Germinal center (tissue), 1 donor: ENCODE data around the gene CLASP1.
"Not testable (repeated sequence)": the region's sequence is repeated elsewhere in the genome, so short reads cannot be mapped to it uniquely, and the experiment has no call there.

Experiments
- DNase-seq: peaks from one replicate; pipeline ENCODE4 v3.0.0; 2012; ENCODE audit warnings: mixed read lengths, low spot score

Gene CLASP1

DNA sequence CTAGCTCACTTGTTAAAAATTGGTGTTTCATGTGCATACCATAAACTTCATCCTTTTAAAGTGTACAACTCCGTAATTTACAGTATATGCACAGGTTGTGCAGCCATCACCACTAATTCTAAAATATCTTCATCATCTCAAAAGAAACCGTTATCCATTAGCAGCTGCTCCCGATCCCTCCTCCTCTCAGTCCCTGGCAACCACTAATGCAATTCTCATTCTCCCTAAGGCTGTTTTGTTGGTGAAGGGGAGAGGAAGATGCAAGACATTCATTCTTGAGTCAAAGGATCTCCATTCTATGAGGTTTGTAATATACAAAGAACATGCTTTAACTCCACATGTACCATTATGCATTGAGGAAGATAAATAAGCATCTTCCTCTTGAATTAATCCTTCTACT, 70.0 kb downstream of the CLASP1 start:
- no peak for DNase-seq

DNA sequence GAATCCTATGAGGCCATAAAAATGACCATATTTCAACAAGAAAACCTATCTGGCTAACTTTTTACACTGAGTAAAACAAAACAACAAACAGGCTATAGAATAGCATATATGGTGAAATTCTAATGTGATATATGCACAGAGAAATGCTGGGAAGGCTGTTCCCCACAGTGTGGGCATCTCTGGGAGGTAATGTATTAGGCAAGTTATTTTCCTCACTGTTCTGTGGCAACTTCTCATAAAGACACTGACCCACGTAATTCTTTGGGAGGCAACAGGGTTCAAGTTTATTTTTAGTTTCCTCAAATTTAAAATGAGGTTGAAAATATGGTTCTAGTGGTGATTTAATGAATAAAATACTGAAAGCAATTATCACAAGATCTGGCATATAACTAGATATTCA, 71.9 kb downstream of the CLASP1 start:
- DNase-seq, result no peak

DNA sequence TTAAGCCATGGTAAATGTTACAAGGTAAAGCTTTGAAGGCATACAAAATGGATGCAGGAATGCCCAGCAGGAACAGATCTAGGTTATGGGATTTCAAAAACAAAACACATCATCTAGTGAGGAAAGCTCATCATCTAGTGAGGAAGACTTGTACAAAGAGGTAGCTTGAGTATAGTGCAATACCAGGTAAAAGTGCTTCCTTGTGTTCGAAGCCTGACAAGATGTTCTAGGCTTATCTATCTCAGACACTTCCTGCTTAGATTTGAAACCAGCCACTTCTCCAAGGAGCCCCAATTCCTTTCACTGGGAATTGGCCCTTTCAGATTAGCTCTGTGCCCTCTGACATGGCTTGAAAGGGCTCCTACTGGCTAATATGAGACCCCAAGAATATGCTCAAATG, 73.0 kb downstream of the CLASP1 start:
- DNase-seq, result no peak

DNA sequence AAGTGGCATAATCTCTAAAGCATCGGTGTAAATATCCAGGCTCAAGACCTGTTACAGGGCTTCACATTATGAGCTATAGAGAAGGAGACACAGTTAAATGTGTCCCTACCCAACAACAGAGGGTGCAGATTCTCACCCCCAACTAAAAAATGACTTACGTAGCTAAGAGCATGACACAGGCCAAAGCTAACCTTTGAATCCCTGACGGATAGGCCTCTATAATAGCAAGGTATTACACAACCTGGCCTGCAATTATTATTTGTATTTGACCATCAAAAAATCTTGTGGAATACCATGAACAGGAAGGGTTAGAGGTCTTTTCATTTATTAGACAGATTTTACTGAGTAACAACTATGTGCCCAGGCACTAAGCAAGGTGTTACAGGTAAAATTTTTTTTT, 73.5 kb downstream of the CLASP1 start:
- DNase-seq, result no peak

DNA sequence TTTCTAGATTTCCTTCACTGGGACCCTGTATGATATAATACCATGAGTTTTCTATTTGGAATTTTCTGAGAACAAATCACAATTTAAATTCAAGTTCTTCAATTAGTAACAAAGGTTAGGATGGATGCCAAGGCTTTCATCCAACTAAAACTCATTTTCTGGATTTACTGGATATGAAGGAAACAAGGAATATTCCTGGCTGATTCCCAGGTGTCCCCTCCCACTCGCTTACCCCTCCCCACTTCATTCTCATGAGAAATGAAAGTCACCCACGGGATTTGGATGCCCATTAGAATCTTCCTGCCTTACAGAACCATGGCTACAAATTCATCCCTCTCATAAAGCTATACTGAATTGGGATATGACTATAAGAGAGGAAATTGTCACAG, 78.6 kb downstream of the CLASP1 start:
- DNase-seq, result no peak

DNA sequence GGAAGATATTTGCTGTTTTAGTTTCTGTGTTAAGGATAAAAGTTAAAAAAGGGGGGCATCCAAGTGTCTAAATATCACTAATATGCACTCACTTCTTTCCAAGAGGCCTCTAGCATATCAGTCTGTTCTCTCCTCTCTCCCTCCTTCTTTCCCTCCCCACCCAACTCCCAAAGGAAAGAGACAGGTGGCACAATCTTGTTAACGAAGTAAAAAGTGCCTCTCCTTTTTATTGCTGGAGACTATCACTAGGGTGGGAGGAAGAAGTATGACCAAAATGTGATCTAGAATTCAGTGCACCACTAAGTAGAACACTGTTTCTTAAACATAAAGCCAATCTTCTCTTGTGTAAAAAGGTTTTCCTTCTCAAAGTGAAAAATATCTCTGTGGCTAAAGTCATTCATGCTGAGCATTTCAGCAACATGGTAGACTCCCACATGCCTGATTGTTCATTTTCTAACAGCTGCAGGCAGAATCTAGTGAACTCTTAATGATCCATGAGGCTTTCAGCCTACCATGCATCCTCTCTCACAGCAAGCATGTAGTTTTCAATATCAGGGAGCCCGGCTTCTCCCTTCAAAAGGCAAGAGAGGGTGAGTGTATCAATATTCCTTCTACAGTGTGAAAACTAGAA, 79.1 kb downstream of the CLASP1 start:
- no peak for DNase-seq

DNA sequence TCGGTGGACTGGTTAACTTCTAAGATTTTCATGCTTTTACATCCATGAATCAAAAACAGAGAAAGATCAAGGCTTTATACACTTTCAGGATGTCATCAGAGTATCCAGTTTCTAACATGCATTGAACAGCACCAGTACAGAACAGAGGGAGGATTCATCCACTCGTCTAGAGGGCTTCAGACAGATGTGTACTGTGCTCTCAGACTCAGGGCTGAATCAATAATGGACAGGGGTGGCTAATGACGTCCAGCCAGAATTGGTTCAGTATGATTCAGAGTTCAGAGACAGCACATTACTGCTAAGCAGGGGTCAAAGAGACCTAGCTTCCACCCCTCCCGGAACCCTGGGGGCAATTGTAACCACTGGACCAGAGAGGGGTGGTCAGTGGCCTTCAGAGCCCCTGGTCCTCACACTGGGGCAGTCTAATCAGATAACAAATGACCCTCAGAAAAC, 81.3 kb downstream of the CLASP1 start:
- DNase-seq, result no peak

DNA sequence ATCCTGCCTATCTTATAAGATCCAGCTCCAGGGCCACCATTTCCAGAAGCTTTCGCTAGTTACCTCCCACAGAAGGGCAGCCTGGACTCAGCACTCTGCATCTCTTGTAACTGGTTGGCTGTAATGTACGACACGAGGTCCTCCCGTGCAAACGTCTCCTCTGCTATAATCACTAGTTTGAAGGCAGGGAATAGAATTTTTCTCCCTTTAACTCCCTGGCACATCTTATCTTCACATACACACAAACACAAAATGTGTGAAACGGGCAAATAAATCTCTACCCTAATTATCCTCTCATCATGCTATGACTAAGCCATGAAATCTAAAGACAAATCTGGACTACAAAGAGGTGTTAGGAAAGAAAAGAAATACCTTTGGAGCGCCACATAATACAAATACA, 81.8 kb downstream of the CLASP1 start:
- DNase-seq, result no peak

DNA sequence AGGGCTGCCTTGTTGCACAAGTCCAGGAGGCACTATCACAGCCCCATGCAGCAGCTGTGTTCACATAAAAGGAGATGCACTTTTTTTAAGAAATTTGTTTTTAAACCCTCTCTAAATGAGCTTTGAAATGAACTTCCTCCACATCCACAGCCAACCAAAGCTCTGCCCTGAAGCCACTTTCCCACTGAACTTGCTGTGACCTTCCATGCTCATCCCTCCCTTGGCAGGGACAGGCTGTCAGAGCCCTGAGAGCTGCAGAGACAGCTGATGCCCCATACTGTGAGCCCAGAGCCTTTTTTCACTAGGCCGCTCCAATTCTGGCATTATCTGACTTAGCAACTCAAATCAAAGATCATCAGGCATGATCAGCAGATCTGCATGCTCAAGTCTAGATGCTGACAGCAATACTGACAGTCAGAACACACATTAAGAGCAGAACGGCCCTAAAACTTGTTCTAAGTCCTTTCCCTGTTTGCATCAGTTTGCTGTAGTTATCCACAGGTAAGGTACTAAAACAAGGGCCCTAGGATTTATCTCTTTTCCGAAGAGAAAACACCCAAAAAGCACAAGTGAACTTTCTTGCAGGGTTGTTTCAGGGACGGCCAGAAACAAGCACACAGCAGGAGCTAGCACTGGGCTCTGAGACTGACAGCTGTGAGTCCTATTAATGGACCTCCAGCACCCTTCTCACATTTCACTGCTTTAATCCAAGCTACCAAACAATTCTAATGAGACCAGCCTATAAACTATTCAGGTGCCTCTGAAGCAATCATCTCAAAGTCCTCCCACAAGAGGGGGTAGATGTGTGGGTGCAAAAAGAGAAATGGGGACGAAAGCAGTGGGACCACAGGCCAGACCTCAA, 83.6 kb downstream of the CLASP1 start:
- DNase-seq, result no peak

DNA sequence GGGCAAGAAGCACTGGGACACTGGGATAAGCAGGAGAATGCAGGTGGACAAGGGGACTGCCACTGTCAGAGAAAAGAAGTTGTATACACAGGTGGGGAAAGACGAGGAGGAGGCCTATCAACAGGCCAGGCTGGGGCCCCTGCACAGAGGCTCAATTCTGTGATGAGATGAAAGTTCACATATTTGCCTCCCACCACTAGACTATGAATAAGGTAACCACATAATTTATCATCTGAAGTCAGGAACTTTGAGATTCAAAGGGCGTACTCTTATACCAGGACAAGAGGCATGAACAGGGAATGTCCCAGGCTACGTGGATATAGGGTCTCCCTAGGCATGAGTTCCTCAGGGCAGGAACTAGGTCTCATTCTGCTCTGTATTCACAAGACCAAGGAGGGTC, 84.4 kb downstream of the CLASP1 start:
- DNase-seq, result no peak

DNA sequence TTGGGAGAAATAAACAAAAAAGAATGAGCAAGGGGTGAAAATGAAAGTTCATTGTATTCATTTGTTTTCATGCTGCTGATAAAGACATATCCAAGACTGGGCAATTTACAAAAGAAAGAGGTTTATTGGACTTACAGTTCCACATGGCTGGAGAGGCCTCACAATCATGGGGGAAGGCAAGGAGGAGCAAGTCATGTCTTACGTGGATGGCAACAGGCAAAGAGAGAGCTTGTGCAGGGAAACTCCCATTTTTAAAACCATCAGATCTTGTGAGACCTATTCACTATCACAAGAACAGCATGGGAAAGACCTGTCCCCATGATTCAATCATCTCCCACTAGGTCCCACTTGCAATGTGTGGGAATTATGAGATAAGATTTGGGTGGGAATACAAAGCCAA, 85.5 kb downstream of the CLASP1 start:
- DNase-seq, result not testable (repeated sequence)

DNA sequence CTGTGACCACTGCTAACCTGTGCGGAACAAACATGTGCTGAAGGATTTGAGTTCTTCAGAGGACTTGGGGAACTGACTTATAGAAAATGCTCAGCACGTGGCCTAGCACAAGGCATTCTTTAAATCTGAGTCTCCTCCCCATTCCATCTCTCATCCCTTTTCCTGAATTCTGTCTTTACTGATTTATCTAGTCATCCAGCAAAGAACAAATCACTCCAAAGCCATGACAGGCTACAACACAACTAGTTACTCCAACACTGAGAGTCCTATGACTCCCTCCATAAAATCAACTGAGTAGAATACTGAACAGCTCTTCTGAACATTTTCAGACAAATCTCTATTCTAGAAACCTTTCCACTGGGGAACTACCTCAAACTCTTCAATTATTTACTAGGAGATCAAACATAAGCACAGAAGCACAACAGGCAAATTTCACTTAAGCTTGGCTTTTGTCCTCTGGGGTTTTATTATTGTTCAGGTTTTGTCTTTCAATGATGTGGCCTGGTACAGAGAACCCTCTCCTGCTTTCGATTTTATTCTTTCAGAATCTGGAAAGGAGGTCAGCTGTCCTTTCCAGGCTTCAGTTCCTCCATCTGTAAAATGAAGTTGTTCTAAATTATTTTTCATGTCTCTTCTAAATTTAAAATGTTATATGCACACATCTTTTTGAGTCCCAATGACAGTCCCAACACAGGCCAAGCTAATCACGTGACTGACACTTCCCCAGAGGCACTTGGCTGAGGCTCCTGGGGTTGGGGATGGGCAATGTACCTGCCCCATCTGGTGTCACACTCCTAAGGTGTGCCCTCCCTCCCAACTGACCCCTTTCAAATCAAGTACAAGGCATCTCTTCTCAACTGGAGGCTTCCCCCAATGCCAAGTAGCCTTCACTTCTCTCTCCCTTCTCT, 86.7 kb downstream of the CLASP1 start:
- DNase-seq, result no peak

DNA sequence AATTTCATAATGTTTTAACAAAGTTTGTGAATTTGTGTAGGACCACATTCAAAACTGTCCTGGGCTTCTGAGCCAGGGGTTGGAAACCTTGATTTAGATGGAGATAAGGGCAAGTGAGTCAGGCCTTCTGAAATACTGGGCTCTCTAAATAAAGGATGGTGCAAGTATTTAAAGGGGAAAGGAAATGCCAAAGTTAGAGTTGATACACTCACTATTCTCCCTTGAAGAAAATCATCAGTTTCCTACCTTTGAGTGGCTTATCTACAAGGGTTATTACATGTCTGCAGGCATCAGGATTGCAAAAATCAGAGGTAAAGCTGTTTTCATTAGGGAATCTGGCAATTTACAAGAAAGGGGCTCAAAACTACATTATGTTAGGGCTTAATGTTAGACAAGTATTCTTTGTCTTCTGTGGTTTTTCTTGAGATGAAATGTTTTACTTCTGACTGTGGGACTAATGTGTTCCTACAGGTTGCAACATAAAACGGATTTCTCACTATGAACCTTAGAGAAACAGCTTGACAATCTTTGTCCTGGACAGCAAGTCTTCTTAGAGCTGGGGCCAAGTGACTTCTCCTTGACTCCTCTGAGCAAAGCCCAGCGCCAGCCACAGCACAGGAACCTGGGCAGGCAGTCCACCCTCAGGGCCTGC, 87.5 kb downstream of the CLASP1 start:
- no peak for DNase-seq

DNA sequence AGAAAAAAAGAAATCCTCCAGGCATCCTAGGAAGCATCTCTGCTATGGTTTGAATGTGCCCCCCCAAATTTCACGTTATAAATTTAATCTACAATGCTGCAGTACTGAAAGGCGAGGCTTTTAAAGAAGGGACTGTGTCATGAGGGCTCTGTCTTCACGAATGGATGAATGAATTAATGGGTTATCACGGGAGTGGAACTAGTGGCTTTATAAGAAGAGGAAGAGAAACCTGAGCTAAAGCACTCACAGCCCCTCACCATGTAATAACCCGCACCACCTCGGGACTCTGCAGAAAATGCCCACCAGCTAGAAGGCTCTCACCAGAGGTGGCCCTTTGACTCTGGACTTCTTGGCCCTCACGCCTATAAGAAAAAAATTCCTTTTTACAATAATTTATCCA, 90.9 kb downstream of the CLASP1 start:
- peak; percentile 18 for DNase-seq

DNA sequence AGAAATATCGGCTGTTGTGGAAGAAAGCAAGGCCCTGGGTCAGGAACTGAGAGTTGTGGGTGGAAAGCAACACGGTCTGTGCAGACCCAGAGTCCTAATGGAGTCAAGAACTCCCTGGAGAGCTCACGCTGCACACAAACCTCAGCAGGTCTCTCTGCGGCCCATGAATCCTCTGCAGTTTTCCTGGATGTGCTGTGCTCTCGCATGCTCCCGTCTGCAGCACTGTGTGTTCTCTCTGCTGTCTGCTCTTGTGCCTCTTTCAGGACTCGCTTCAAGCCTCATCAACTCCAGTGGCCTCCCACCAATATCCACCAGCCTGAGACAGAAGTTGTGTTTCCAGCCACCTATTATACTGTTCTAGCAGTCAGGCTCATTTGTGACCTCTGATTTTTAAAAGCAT, 94.3 kb downstream of the CLASP1 start:
- DNase-seq, result no peak

DNA sequence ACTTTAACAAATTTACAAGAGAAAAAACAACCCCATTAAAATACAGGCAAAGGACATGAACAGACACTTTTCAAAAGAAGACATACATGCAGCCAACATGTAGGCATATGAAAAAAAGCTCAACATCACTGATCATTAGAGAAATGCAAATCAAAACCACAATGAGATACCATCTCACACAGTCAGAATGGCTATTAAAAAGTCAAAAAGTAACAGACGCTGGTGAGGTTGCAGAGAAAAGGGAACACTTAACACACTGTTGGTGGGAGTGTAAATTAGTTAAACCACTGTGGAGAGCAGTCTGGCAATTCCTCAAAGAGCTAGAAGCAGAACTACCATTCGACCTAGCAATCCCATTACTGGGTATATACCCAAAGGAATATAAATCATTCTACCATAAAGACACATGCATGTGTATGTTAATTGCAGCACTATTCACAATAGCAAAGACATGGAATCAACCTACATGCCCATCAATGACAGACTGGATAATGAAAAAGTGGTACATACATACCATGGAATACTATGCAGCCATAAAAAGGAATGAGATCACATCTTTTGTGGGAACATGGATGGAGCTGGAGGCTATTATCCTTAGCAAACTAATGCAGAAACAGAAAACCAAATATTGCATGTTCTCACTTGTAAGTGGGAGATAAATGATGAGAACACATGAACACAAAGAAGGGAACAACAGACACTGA, 96.6 kb downstream of the CLASP1 start:
- not testable (repeated sequence) for DNase-seq

DNA sequence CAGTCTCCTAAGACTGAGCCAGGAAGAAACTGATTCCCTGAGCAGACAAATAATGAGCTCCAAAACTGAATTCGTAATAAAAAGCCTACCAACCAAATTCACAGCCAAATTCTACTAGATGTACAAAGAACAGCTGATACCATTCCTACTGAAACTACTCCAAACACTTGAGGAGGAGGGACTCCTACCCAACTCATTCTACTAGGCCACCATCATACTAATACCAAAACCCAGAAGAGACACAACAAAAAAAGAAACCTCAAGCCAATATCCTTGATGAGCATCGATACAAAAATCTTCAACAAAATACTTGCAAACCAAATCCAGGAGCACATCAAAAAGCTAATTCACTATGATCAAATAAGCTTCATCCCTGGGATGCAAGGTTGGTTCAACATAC, 98.6 kb downstream of the CLASP1 start:
- DNase-seq, result no peak

DNA sequence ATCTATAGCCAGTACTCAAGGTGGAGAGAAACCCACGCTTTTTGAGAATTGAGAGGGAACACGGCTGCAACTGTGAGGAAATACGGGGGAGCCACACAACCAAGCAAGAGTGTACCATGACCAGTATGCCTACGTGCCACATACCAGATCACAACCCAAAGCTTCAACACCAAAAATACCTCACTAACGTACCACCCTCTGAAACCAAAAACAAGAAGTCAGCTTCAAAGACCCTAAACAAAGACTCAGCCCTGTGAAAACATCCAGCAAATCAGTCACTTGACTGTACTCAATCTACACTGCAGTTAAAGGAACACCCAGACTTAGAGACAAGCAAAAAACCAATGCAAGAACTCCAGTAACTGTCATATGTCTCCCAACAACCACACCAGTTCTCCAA, 101.6 kb downstream of the CLASP1 start:
- DNase-seq, result no peak

DNA sequence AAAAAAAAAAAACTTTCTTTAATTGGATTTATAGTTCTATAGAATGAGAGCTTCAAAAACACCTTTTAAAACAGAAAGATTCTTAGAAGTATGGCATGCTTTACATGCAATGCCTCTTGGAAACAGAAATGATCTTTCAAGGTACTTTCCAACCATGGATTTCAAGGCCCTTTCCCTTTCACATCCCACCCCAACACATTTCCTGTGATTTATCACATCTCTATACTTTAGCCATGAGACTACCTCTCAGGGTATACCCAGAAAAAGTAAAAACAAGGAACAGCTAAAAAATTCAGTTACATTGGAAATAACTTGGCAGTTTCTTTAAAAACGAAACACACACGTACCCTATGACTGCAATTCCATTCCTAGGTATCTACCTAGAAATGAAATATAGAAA, 103.3 kb downstream of the CLASP1 start:
- DNase-seq, result no peak

DNA sequence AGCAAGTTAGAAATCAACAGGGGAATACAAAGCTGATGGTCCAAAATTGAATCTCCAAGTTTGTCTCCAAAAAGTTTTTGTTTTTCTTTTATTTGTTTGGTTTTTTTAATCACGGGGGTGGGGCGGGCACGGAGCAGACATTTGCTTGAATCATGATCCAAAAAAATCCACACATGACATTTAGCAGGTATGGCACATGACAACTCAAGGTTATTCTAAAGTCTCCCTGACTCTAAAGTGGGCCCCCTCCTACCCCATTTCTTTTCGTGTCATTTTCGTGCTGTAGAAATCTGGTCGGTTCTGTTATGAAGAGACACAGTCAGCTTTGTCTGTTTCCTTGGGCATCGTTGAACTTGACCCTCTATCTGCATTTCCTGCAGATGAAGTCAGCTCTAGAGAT, 104.0 kb downstream of the CLASP1 start:
- no peak for DNase-seq

DNA sequence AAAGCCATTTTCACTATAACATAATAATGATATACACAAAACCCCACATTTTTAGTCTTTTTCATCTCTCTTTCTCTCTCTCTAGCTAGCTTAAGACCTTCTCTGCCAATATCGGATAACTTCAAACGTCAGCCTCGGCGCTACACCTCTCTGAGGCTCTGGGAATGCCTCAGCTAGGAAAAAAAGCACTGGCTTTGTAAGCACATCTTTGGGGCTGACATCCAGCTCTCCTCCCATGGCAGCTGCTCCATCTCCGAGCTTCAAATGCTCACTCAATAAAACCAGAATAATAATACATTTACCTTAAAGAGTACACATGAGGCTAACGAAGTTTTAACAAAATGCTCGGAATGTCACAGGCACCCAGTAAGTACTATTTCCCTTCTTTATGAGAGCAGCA, 107.8 kb downstream of the CLASP1 start:
- DNase-seq, result no peak
